OCI-LY1 (cell line): ENCODE measurements around the gene ADK.

ENCODE experiments used
- H2AFZ ChIP-seq: fragments of 200-600 bp; sonication (generic), shearing (Covaris generic); 2 replicates; pipeline ENCODE4 v1.6.0; 2014; ENCODE audit warnings: antibody characterized with exemption, mild to moderate bottlenecking, low read length
- H3F3A ChIP-seq: fragments of 200-600 bp; sonication (generic), shearing (Covaris generic); 2 replicates; pipeline ENCODE4 v1.6.0; 2014; ENCODE audit warnings: mild to moderate bottlenecking, antibody characterized with exemption, low read length, moderate library complexity; ENCODE audit not compliant: insufficient read depth
- H3K27ac ChIP-seq: fragments of 200-600 bp; sonication (generic); 2 replicates; pipeline ENCODE4 v1.5.1; 2014; ENCODE audit warnings: low read length, mixed run types, mild to moderate bottlenecking, low read depth; ENCODE audit not compliant: poor library complexity, severe bottlenecking
- H3K27me3 ChIP-seq: fragments of 200-600 bp; sonication (generic); 2 replicates; pipeline ENCODE4 v1.6.0; 2014; ENCODE audit warnings: antibody characterized with exemption, mild to moderate bottlenecking, low read length, moderate library complexity; ENCODE audit not compliant: insufficient read depth
- H3K36me3 ChIP-seq: fragments of 200-600 bp; sonication (generic); 2 replicates; pipeline ENCODE4 v1.6.1; 2014; ENCODE audit warnings: mild to moderate bottlenecking, antibody characterized with exemption, low read length, moderate library complexity, mixed read lengths; ENCODE audit not compliant: insufficient read depth
- H3K4me1 ChIP-seq: fragments of 200-600 bp; sonication (generic); 2 replicates; pipeline ENCODE4 v1.5.1; 2014; ENCODE audit warnings: mild to moderate bottlenecking, low read length, moderate library complexity; ENCODE audit not compliant: insufficient read depth, severe bottlenecking
- H3K4me2 ChIP-seq: fragments of 200-600 bp; sonication (generic), shearing (Covaris generic); 2 replicates; pipeline ENCODE4 v1.6.1; 2014; ENCODE audit warnings: low read length
- H3K4me3 ChIP-seq: fragments of 200-600 bp; sonication (generic); 2 replicates; pipeline ENCODE4 v1.5.1; 2014; ENCODE audit warnings: low read length, low read depth, mild to moderate bottlenecking, mixed read lengths; ENCODE audit not compliant: poor library complexity, severe bottlenecking
- H3K79me2 ChIP-seq: fragments of 200-600 bp; shearing (Covaris generic); 2 replicates; pipeline ENCODE4 v1.6.1; 2016; ENCODE audit warnings: mixed run types, low read length, mixed read lengths; ENCODE audit not compliant: insufficient read depth
- H3K9ac ChIP-seq: fragments of 200-600 bp; sonication (generic), shearing (Covaris generic); 2 replicates; pipeline ENCODE4 v1.6.1; 2014; ENCODE audit warnings: mild to moderate bottlenecking, low read length, mixed read lengths
- H3K9me2 ChIP-seq: fragments of 200-600 bp; sonication (generic), shearing (Covaris generic); 2 replicates; pipeline ENCODE4 v1.6.1; 2014; ENCODE audit warnings: low read depth, mild to moderate bottlenecking, low read length, mixed read lengths
- H3K9me3 ChIP-seq: fragments of 200-600 bp; shearing (Covaris generic); 2 replicates; pipeline ENCODE4 v1.6.1; 2014; ENCODE audit warnings: low read length, mixed read lengths
- H4K20me1 ChIP-seq: fragments of 200-600 bp; sonication (generic), shearing (Covaris generic); 2 replicates; pipeline ENCODE4 v1.6.0; 2016; ENCODE audit warnings: mild to moderate bottlenecking, low read length; ENCODE audit not compliant: insufficient read depth
- CTCF ChIP-seq: fragments of 200-600 bp; sonication (generic), shearing (Covaris generic); IDR thresholded peaks from 2 replicates; pipeline ENCODE4 v1.5.1; 2017; ENCODE audit warnings: mild to moderate bottlenecking, antibody characterized with exemption, low read length, moderate library complexity, mixed read lengths
- EZH2 ChIP-seq: fragments of 200-600 bp; sonication (generic), shearing (Covaris generic); IDR thresholded peaks from 2 replicates; pipeline ENCODE4 v1.8.0; 2017; ENCODE audit warnings: borderline replicate concordance, mixed run types, mild to moderate bottlenecking, antibody characterized with exemption, low read length, moderate library complexity, mixed read lengths

ADK gene

GRCh38 chr10:74610299-74610698 lies 459.3 kb downstream of the ADK start:
- Histone ChIP-seq H3K27me3 (no peaks in the 10 kb centered on the region), H3K27ac (no peak overlapping the region), H3K9ac (no peak overlapping the region), H3K4me3 (no peak overlapping the region), H3F3A (no peaks in the 10 kb centered on the region), H4K20me1 (no peaks in the 10 kb centered on the region), H3K9me3 (no peaks in the 10 kb centered on the region), H3K36me3 (0 out of 2 replicates have a peak, but pooled peaks cover 3% of the 10 kb centered on the region), H2AFZ (no peak overlapping the region), H3K4me2 (no peak overlapping the region), H3K4me1 (no peaks in the 10 kb centered on the region), H3K9me2 (no peaks in the 10 kb centered on the region), H3K79me2 (no peaks in the 10 kb centered on the region)
- no peak for TF ChIP-seq EZH2
- no peak for TF ChIP-seq CTCF

GRCh38 chr10:74612195-74612594 lies 461.2 kb downstream of the ADK start:
- Histone ChIP-seq H2AFZ (no peak overlapping the region), H3K27me3 (no peaks in the 10 kb centered on the region), H3K27ac (no peak overlapping the region), H3K36me3 (0 out of 2 replicates have a peak, but pooled peaks cover 3% of the 10 kb centered on the region), H3K4me3 (no peak overlapping the region), H4K20me1 (no peaks in the 10 kb centered on the region), H3K4me2 (no peak overlapping the region), H3K79me2 (no peaks in the 10 kb centered on the region), H3K9me3 (no peaks in the 10 kb centered on the region), H3K9ac (no peak overlapping the region), H3K9me2 (no peaks in the 10 kb centered on the region), H3F3A (no peaks in the 10 kb centered on the region), H3K4me1 (no peaks in the 10 kb centered on the region)
- TF ChIP-seq EZH2, result no peak
- no peak for TF ChIP-seq CTCF

- H3K27me3 ChIP-seq, result no peaks in the 10 kb centered on the region
- H3K27ac ChIP-seq, result no peak overlapping the region
- no peak overlapping the region for H3K9ac ChIP-seq
- H3K4me3 ChIP-seq, result no peak overlapping the region
- H3K36me3 ChIP-seq, result peaks cover 11% of the 10 kb centered on the region
- no peaks in the 10 kb centered on the region for H3K4me1 ChIP-seq
- no peaks in the 10 kb centered on the region for H3K79me2 ChIP-seq
- no peaks in the 10 kb centered on the region for H3K9me2 ChIP-seq
- TF ChIP-seq EZH2, result no peak
- TF ChIP-seq CTCF, result no peak
- H3K4me2 ChIP-seq, result no peak overlapping the region
- peaks cover 13% of the 10 kb centered on the region for H3K9me3 ChIP-seq
- no peaks in the 10 kb centered on the region for H3F3A ChIP-seq
- H2AFZ ChIP-seq, result no peak overlapping the region
- H4K20me1 ChIP-seq, result no peaks in the 10 kb centered on the region
Observed at GRCh38 chr10:74620626-74621025, 469.6 kb downstream of the ADK start.
